HG02943 (cell line): Measurements from ENCODE around the gene UCP3.

Experiments used
- ATAC-seq: cut with Tn5 transposase; IDR thresholded peaks from one replicate; pipeline ENCODE4 v1.9.1; 2021; ENCODE audit warnings: mild to moderate bottlenecking, low read depth, moderate library complexity; ENCODE audit not compliant: unreplicated experiment

The UCP3 gene

GRCh38 chr11:74019104-74019738 is 10.3 kb upstream of the UCP3 start:
- ATAC-seq: no peak

DNA sequence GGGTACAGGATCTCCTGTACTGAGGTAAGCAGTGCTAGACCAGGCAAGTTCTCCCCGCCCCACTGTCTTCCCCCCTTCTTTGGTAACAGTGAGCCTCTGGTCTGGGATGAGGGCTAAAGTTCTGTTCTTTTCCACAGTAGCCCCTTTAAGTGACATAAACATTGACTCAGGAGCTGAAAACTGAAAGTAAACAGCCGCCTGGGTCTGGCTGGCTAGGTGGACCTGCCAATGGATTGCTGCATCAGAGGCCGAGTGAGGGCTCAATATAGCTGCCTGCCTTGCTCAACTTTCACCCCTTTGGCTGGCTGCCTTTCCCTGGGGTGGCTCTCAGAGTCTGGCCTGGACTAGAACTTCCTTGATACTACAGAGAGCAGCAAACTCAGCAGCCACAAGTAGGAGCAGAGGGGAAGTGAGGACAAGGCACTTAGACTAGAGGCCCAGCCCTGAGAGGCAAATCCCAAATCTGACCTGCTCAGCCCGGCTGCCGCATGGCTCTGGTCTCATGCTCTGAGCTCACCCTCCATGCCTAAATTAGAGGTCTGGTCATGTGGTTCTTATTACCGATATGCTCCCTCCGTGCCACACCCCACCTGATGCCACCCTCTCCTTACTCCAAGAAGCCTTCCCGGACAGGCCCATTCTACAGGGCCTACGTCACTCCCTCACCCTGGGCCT is 9.6 kb upstream of the UCP3 start:
- no peak for ATAC-seq

GRCh38 chr11:74017631-74018030 is 8.7 kb upstream of the UCP3 start:
- ATAC-seq: no peak

DNA sequence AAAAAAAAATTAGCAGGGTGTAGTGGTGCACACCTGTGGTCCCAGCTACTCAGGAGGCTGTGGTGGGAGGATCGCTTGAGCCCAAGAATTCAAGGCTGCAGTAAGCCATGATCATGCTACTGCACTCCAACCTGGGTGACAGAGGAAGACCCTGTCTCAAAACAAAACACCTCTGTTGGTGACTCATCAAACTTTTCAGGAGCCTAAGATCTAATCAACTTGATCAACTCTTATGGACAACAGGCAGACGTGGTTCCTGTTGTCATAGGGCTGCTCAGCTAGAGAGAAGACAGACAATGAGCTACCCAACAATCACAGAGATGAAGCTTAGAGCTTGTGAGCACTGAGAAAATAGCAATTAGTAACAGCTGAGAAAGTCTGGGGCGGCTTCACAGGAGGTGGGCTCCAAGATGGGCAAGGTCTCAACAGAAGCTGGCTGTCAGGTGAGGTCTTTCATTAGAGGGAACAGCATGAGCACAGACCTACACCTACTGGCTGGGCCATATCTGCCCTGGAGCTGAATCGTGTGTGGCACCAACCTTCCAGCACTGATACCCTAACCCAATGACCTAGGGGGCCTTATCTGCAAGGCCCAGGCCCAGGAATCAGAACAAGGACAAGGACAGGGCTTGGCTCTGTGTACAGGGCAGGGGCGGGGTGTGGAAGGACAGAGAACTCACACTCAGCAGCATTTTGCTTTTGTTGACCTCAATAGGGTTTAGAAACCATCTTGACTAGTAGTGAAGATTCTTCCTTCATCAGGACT is 7.2 kb upstream of the UCP3 start:
- no peak for ATAC-seq

DNA sequence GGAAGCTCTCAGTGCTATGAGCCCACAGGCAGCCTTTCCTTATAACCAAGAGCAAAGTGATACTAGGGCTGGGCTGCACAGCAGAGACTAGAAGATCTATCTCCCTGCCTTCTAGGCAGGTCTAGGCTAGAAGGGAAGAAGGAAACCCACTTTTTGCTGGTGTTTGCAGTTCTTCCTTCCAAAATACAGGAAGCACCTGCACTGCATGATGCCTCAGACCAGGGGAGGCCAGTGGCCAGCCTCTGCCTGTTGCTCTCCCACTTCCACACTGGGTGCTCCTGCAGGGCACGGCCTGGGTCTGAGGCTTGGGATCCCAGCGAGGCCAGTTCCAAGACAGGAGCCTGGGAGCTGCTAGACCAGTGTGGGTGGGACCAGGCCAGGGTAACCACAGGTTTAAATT is 6.0 kb upstream of the UCP3 start:
- no peak for ATAC-seq

DNA sequence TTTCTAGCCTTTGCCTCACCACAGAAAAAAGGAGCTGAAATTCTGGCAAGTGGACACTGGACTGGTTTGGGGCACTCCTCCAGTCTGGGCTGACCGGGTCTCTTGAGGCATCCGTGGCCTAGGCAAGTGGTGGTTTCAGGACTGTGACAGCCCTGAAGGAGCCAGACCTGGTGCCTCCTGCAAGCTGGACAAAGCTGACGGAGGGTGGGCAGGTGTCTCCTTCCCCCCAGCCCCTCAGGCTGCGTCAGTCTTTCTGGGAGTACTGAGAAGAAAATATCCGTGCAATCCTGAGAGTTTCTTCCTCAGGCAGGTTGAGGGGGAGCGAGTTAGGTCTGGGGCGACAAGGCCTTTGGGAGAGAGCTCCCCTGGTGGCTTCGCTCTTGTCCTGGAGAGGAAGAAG is 4.3 kb upstream of the UCP3 start:
- no peak for ATAC-seq

DNA sequence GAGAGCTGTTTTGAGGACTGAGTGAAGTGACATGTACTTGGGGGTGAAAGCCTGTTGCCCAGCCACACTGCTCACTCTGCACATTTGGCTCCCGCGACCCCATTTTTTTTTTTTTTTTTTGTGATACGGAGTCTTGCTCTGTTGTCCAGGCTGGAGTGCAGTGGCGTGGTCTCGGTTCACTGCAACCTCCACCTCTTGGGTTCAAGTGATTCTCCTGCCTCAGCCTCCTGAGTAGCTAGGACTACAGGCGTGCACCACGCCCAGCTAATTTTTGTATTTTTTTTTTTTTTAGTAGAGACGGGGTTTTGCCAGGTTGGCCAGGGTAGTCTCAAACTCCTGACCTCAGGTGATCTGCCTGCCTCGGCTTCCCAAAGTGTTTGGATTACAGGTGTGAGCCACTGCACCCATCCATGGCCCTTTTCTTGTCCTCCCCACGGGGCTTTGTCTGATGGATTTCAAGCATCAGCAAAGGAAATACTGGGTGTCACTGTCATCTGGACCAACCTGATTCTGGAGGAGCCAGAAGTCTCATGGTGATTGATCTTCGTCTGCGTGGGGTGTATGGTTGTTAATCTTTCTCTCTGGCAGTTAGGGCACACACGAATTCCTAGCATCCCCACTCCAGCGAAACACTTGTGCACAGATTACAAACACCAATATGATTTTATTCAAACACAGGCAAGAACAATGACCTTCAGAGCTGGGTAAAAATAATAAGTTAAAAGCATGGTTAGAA is 3.4 kb upstream of the UCP3 start:
- ATAC-seq: no peak

DNA sequence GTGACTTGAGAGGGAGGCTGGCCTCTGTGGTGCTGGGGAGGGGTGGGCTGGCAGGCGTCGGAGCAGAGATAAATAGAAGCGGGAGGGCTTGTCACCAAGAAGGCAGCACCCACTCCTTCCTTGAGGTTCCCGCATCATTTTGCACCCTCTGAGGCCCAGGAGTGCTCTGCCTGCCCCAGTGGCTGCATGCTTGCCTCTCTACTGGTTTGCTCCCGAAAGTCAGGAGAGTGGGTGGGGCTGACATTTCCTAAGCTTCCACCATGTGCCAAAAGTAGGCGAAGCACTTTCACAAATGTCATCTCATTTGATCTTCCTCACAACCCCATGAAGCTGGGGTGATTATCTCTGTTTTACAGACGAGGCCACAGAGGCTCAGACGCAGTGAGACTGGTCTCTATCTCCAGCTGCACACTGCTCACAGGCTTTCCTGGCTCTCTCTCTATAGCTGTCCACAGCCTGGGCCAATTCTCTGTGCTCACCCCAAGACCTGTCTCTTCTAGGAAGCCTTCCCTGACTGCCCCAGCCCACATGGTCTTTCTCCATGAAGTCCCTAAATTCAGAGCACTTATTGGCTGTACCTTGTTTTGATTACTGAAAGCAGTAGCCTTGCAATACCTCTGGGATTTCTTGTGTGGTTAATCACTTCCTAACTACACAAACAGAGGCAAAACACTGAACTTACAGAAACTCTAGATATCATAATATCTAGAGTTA is 2.6 kb upstream of the UCP3 start:
- ATAC-seq: no peak

DNA sequence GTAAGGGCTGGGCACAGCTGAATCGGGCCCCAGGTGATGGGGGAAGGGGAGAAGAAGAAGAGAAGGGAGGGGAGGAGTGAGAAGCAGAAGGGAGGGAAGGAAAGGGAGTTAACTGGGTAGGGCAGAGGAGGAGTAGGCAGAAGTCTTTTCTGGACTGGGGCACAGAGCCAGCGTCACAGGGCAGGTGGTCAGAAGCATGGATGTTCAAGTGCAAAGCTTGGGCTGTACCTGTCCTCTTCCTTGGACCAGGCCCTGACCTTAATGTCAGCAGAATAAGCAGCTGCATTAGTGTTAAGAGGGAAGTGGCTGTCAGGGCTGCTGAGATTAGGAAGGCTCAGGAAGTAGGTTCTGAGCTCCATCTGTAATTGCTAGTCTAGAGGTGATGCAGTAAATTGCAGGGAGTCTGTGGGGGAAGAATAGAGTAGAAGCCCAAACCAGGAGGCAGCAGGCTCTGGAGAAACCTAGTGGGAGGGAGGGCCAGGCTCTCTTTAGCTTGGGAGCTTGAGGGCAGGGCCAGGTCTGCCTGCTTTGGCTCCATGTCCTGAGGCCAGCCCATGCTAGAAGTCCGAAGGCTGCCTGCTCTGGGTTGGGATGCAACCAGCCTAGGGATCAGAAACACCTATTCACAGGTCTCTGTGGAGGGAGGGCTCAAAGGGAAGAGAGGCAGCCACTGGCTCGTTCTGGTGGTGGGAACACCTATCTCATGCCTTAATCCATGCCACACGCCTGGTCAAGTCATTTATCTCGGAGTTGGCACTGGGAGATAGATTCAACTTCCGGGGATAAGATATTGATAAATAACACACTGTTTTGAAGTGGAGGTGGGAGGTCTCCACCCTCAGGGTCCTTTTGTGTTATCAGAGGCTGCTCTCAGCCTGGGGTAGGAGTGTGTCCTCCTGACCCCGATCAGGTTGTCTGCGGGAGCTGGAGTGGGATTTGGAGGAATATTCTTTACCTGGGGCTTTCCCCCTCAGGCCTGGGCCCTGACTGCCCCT is 1.7 kb upstream of the UCP3 start:
- no peak for ATAC-seq

DNA sequence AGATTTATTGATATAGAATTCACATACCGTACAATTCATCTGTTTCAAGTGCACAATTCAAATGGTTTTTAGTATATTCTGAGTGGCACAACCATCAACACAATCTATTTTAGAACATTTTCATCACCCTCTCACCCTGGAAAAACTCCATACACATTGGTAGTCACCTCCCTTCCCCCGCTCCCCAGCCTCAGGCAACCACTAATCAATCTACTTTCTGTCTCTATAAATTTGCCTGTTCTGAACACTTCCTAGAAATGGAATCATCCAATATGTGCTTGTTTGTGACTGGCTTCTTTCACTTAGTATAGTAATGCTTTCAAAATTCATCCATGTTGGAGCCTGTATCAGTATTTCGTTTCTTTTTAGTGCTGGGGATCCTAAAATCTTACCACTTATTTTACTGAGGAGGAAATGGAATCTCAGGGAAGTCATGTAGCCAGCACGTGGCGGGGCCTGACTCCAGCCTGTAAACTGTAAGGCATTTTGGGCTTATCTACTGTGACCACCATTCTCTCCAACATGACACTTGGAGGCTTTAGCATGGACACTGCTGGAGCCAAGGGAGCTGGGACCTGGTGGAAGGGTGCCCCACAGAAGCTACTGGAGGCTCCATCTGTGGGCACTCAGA is 905 bp upstream of the UCP3 start:
- no peak for ATAC-seq

- ATAC-seq: no peak
Observed at GRCh38 chr11:74009230-74009547, 304 bp upstream of the UCP3 start.

- ATAC-seq: no peak
Observed at GRCh38 chr11:74007691-74008372, 1.1 kb downstream of the UCP3 start.

GRCh38 chr11:74006743-74007304 is 2.1 kb downstream of the UCP3 start:
- no peak for ATAC-seq

DNA sequence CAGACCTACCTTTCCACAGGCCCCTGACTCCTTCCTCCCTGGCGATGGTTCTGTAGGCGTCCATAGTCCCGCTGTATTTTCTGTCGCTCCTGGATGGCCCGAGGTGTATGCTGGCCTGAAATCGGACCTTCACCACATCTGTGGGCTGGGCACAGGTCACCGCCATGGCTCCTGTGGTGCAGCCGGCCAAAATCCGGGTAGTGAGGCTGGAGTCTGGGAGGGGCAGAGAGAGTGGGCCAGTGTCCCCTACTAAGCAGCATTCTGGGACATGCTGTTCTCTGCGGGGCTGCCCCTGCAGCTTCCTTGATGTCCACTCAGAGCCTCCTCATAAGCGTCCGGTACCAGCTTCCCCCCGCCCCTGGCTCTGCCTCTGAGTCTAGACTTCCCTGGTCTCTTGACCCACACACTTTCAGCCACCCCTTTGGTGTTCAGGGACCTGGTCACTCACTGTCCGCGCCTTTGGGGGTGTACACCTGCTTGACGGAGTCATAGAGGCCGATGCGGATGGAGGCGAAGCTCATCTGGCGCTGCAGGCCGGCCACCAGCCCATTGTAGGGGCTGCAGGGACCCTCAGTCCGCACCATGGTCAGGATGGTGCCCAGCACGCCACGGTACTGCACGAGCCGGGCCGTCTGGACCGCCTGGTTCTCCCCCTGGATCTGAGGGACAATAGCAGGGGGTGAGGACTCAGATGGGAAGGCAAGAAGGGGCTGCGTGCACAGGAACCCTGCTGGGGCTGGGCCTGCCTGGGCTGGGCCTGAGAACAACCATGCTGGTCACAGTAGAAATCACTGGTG is 3.0 kb downstream of the UCP3 start:
- ATAC-seq: no peak

- no peak for ATAC-seq
Observed at GRCh38 chr11:74004759-74005615, 3.9 kb downstream of the UCP3 start.

DNA sequence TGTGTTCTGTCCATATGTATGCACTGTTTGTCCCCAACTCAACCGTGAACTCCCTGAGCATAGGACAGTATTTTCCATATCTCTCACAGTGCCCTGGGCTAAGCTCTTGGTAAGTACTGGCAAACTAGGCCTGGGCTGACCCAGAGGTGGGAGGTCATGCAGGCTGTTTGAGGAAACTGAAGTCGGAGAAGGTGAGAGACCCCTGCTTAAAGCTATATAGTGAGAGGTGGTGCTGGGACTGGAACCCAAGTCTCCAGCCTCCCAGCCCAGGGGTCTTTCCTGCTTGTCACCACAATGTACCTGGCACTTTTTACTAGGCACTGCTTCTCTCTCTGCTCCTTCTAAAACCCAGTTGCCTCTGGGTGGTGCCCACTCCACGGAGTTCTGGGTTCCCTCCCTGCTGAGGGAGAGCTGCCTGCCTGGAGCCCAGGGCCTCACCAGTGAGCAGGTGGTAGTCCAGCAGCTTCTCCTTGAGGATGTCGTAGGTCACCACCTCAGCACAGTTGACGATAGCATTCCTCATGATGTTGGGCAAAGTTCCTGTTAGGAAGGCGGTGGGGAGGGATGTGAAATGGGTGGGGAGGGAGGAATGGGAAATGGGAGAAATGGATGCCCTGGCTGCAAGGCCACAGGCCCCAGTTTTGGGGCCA is 4.7 kb downstream of the UCP3 start:
- ATAC-seq: no peak
